Measurements from ENCODE around the gene LIN7C.

- TF ChIP-seq CTCF (IDR thresholded peaks at IDR 0.05) (no peak), POLR2A (IDR thresholded peaks at IDR 0.05) (no peak)
Measured at GRCh38 chr11:27468209-27468994, 38.2 kb downstream of the LIN7C start.
